NT2/D1 (cell line): ENCODE data around the gene IRF3.

Source experiments
- DNase-seq: peaks from one replicate; pipeline ENCODE4 v3.0.0-alpha.2; 2011; ENCODE audit warnings: low read depth, low spot score
- H3K27me3 ChIP-seq: 2 replicates; pipeline ENCODE4 v1.6.0; 2011; ENCODE audit warnings: mild to moderate bottlenecking; ENCODE audit not compliant: insufficient read length, insufficient read depth
- H3K36me3 ChIP-seq: 2 replicates; pipeline ENCODE4 v1.6.1; 2011; ENCODE audit warnings: mild to moderate bottlenecking, low read length, mixed read lengths; ENCODE audit not compliant: insufficient read depth, insufficient read length
- H3K4me1 ChIP-seq: 2 replicates; pipeline ENCODE4 v1.5.1; 2011; ENCODE audit not compliant: insufficient read depth, insufficient read length
- H3K4me3 ChIP-seq: 2 replicates; pipeline ENCODE4 v1.5.1; 2011; ENCODE audit warnings: low read depth; ENCODE audit not compliant: insufficient read length
- H3K9ac ChIP-seq: 2 replicates; pipeline ENCODE4 v1.6.0; 2011; ENCODE audit warnings: low read depth; ENCODE audit not compliant: insufficient read length
- H3K9me3 ChIP-seq: 2 replicates; pipeline ENCODE4 v1.5.1; 2011; ENCODE audit warnings: mild to moderate bottlenecking, low read length; ENCODE audit not compliant: insufficient read depth
- SUZ12 ChIP-seq: IDR thresholded peaks from 2 replicates; pipeline ENCODE4 v1.6.1; 2011; ENCODE audit not compliant: insufficient read length, insufficient read depth; ENCODE audit errors: extremely low read depth
- YY1 ChIP-seq: IDR thresholded peaks from 2 replicates; pipeline ENCODE4 v1.6.1; 2011; ENCODE audit not compliant: insufficient read length, insufficient read depth
- ZNF274 ChIP-seq: IDR thresholded peaks from 2 replicates; pipeline ENCODE4 v1.6.1; 2011; ENCODE audit warnings: mild to moderate bottlenecking, low read depth, low read length

Gene IRF3

DNA sequence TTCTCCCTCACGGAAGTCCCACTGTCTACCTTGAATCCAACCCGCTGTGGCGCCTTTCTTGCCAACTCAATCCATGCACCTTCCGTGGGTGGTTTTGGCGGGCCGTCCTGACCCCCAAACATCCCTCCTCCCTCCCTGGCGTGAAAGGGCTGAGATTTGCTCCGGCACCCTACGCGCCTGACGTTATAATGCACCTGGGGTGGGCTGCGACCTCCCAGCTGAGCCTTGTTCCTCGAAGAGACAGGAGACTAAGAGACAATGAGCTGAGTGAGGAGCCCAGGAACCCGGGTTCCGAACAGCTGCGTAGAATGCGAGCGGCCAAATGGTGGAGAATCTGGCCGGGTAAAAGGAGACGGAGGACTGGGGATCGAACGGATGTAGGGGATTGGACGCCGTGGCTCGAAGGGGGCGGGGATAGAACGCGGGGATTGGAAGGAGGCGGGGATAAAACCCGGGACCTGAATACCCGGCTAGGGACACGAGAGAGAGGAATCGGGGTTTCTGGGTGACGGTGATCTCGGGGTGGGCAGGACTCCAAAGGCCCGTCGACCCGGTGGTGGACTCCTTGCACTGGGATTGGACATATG is 25.1 kb upstream of the IRF3 start, which contains the start of gene CPT1C:
TSS of gene CPT1C (plus strand) at position 461 of the 587 bp plus-strand sequence. CDS start 1,137 bp downstream, outside the sequence.
- no peaks in the 10 kb centered on the region for H3K9me3 ChIP-seq
- H3K36me3 ChIP-seq = peaks cover 39% of the 10 kb centered on the region
- peak within 1 kb of the TSS; percentile 60 for H3K4me3 ChIP-seq
- peaks cover 19% of the 10 kb centered on the region for H3K4me1 ChIP-seq
- H3K27me3 ChIP-seq = no peaks in the 10 kb centered on the region
- peak within 1 kb of the TSS; percentile 88 for H3K9ac ChIP-seq
- TF ChIP-seq SUZ12 (no peak), YY1 (no peak)
- DNase-seq = no peak

DNA sequence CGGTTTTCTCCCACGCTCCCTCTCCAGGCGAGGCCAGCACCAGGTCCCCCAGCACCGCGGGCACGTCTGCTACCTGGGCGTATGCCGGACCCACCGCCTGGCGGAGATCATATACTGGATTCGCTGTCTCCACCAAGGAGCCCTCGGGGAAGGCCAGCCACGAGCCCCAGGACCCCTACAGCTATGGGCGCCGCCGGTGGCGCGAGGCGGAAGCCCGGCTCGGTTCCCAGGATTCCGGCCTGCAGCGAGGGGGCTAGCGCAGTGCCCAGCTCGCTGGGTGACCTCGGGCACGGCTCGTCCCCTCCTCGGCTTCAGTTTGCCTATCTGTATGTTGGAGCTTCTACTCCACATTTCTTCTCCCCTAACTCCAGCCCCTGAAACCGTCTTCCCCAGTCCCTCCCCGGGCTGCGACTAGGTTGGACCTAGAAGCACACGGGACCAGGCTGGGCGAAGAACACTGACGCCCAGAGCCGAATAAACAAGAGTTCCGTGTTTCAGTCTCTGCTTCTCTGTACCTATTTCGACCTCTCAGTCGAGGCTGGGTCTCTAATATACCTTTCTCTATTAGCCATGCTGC is 24.5 kb upstream of the IRF3 start:
- peaks cover 20% of the 10 kb centered on the region for H3K4me1 ChIP-seq
- TF ChIP-seq ZNF274 = no peak
- no peak for TF ChIP-seq YY1
- TF ChIP-seq SUZ12 = no peak
- H3K9me3 ChIP-seq = no peaks in the 10 kb centered on the region
- H3K4me3 ChIP-seq = peak overlapping the region; percentile 60
- H3K27me3 ChIP-seq = no peaks in the 10 kb centered on the region
- H3K36me3 ChIP-seq = peaks cover 44% of the 10 kb centered on the region
- DNase-seq = no peak
- H3K9ac ChIP-seq = peak overlapping the region; percentile 88

DNA sequence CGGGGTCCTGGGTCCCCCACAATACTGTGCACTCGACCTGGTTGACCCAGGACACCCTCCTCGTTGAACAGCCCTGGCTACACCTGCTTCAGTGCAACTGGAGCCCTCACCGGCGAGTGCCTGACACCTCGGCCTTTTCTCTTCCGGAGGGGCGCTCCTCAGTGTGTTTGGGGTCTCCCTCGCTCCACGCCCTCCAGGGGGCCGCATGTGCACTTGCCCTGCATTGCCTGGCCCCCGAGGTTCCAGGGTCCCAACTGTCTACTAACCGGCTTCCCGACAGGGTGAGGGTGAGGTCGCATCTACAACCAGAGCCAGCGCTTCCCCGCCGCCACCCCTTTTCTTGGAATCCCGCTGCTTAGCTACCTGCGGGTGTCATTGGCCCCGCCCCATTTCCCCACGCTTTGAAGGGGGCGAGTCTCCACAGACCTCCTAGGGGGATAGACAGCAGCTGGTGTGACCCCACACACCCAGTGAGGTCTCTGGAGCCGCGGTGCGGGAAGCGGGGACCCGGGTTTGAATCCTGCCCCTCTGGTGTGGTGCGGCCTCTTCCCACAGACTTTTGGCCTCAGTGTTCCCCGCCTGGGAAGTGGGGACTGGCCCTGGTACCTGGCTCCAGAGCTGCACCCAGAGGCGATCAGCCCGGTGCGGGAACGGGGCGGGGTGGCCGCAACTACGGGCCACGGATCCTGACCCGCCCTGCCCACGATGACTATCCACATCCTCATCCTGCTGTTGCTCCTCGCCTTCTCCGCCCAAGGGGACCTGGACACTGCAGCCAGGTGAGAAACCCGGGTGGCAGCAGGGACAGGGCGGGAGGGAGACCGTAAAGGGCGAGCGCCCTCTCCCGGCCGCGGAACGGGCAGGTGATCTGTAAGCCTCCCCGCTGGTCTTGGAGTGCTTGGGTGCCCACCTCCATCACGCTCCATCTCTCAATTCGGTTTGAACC is 23.7 kb upstream of the IRF3 start, which contains the start of gene ADM5:
TSS of gene ADM5 (plus strand) at position 462 of the 946 bp plus-strand sequence. CDS start at position 706, 244 bp downstream.
- DNase-seq = no peak
- Histone ChIP-seq H3K9me3 (no peaks in the 10 kb centered on the region), H3K27me3 (no peaks in the 10 kb centered on the region), H3K4me3 (peak within 1 kb of the TSS; percentile 60), H3K9ac (peak within 1 kb of the TSS; percentile 88), H3K4me1 (peaks cover 22% of the 10 kb centered on the region), H3K36me3 (peaks cover 52% of the 10 kb centered on the region)
- TF ChIP-seq YY1 (no peak), ZNF274 (no peak), SUZ12 (no peak)

DNA sequence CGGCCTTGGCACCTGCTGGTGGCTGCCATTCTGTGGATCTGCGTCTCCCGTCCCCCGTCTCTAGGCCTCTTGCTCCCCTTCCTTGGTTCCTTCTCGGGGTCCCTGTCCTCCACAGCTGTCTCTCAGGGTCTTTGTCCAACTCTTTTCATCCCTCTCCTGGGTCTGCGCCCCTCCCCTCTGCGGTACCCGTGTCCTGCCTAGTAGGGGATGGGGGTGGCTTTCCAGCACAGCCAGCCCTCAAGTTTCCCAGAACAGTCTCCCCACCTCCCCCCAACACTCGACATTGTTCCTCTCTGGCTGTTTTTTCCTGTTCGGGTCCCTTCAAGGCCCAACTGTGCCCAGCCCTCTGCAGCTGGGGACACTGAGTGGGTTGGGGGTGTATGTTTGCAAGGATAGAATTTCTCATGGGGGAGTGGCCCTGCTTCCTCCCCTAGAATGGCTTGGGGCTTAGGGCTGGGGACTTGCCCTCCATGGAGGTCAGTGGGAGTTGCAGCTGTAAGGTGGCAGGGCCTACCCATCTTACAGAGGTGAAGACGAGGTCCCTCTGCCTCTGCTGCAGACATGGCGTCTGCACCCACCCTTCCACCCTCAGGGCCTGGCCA is 23.0 kb upstream of the IRF3 start:
- DNase-seq = no peak
- peaks cover 60% of the 10 kb centered on the region for H3K36me3 ChIP-seq
- no peaks in the 10 kb centered on the region for H3K27me3 ChIP-seq
- TF ChIP-seq YY1 = no peak
- TF ChIP-seq ZNF274 = no peak
- TF ChIP-seq SUZ12 = no peak
- H3K9me3 ChIP-seq = no peaks in the 10 kb centered on the region
- peak overlapping the region; percentile 21 for H3K9ac ChIP-seq
- H3K4me3 ChIP-seq = peak overlapping the region; percentile 8
- peaks cover 27% of the 10 kb centered on the region for H3K4me1 ChIP-seq

DNA sequence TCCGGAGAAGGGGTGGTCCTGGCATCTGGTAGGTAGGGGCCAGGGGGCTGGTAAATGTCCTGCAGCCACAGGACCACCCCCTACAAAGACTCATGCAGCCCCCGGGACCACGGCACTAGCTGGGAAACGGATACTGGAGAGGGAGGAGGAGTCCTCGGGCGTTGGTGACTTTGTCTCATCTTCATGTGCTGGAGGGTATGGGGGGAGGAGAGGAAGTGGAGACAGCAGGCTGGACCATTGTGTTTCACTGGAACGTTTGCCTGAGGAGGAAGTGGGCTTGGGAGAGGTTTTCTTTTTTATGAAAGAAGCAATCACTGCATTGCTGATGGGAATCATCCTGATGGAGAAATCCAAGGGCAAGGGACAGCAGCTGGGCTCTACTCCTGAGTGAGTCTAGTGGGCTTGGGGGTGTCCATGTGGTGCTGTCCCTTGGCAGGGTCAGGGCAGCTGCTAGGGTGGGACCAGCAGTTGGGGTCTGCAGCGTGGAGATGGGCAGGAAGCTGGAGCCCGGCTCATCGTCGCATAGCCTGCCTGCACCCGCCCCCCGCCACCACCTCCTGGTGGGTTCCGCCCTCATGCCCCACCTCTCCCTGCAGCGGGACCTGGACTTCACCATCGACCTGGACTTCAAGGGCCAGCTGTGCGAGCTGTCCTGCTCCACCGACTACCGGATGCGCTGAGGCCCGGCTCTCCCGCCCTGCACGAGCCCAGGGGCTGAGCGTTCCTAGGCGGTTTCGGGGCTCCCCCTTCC is 22.1 kb upstream of the IRF3 start:
- no peak for DNase-seq
- Histone ChIP-seq H3K27me3 (no peaks in the 10 kb centered on the region), H3K9me3 (no peaks in the 10 kb centered on the region), H3K4me1 (peaks cover 27% of the 10 kb centered on the region), H3K9ac (no peak overlapping the region), H3K4me3 (no peak overlapping the region), H3K36me3 (peaks cover 66% of the 10 kb centered on the region)
- no peak for TF ChIP-seq ZNF274
- no peak for TF ChIP-seq SUZ12
- TF ChIP-seq YY1 = no peak

DNA sequence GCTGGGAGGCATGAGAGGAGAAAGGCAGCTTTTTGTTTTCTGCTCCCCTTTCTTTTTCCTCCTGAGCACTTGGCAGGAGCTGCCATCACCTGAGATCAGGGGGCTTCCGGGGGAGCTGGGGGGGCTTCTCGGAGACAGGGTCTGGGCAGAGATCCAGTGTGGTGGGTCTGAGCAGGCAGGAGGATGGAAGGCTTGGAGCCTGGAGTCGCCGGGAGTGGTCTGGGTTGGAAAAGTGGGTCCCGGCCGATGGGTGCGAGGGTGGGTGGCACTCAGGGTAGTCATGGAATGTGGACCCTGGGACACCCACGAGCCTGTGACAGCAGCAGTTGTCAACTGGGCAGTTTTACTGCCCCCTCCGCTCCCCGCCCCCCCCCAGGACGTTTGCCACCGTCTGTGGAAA is 21.5 kb upstream of the IRF3 start:
- DNase-seq = no peak
- Histone ChIP-seq H3K4me1 (peaks cover 27% of the 10 kb centered on the region), H3K36me3 (peaks cover 72% of the 10 kb centered on the region)

More for the DNA sequence above, 21.5 kb upstream of the IRF3 start:
- H3K9me3 ChIP-seq = no peaks in the 10 kb centered on the region
- no peak overlapping the region for H3K4me3 ChIP-seq
- no peaks in the 10 kb centered on the region for H3K27me3 ChIP-seq
- H3K9ac ChIP-seq = no peak overlapping the region
- TF ChIP-seq SUZ12 (no peak), YY1 (no peak), ZNF274 (no peak)
